ENCODE measurements around the gene ZNF862. TPM values are rescaled to one million over a fixed set of nuclear protein-coding genes. Genes with fewer than 3 reads are reported as not detected.

Gene ZNF862
- total RNA-seq, 1 experiment from 2014 or later, result 17.7 TPM

GRCh38 chr7:149832332-149833041 is 5.7 kb upstream of the ZNF862 start:
- BruUV-seq (replicated peaks), result no TSS peak
- peaks cover 96% of the 10 kb centered on the region for H3K27me3 Mint-ChIP-seq (ENCODE audit: unreplicated experiment)
- H3K27ac Mint-ChIP-seq (ENCODE audit: unreplicated experiment), result no peak overlapping the region
- intact Hi-C loops (cut with micrococcal nuclease; ENCODE audit: unreplicated experiment), result no loop called here
- DNase-seq, result no peak
- H3K4me3 Mint-ChIP-seq (ENCODE audit: low read depth, unreplicated experiment), result no peak overlapping the region
- peaks cover under 1% of the 10 kb centered on the region for H3K4me1 Mint-ChIP-seq (ENCODE audit: low read depth, unreplicated experiment)
- TF ChIP-seq CTCF (IDR thresholded peaks at IDR 0.05; ENCODE audit: unreplicated experiment), result no peak
- H3K9me3 Mint-ChIP-seq (ENCODE audit: low read depth, unreplicated experiment), result no peaks in the 10 kb centered on the region
- CTCF ChIA-PET, result interaction anchor here (0.6 kb wide), 1 partner anchor 1233 kb away, joined by 9 read pairs; no protein-coding TSS in a partner anchor
- H3K36me3 Mint-ChIP-seq (ENCODE audit: insufficient read depth, unreplicated experiment), result no peaks in the 10 kb centered on the region

GRCh38 chr7:149833495-149834130 is 4.6 kb upstream of the ZNF862 start:
- H3K9me3 Mint-ChIP-seq (ENCODE audit: low read depth, unreplicated experiment), result no peaks in the 10 kb centered on the region
- H3K27ac Mint-ChIP-seq (ENCODE audit: unreplicated experiment), result no peak overlapping the region
- no peak for DNase-seq
- no peak for TF ChIP-seq CTCF (IDR thresholded peaks at IDR 0.05; ENCODE audit: unreplicated experiment)
- no TSS peak for BruUV-seq (replicated peaks)
- peaks cover 85% of the 10 kb centered on the region for H3K27me3 Mint-ChIP-seq (ENCODE audit: unreplicated experiment)
- H3K36me3 Mint-ChIP-seq (ENCODE audit: insufficient read depth, unreplicated experiment), result peaks cover 9% of the 10 kb centered on the region
- peaks cover 6% of the 10 kb centered on the region for H3K4me1 Mint-ChIP-seq (ENCODE audit: low read depth, unreplicated experiment)
- CTCF ChIA-PET, result no interaction called here
- no peak overlapping the region for H3K4me3 Mint-ChIP-seq (ENCODE audit: low read depth, unreplicated experiment)
- intact Hi-C loops (cut with micrococcal nuclease; ENCODE audit: unreplicated experiment), result no loop called here

- TF ChIP-seq CTCF (IDR thresholded peaks at IDR 0.05; ENCODE audit: unreplicated experiment), result no peak
- Mint-ChIP-seq H3K9me3 (ENCODE audit: low read depth, unreplicated experiment) (no peaks in the 10 kb centered on the region), H3K27me3 (ENCODE audit: unreplicated experiment) (peaks cover 75% of the 10 kb centered on the region), H3K4me1 (ENCODE audit: low read depth, unreplicated experiment) (peaks cover 6% of the 10 kb centered on the region), H3K36me3 (ENCODE audit: insufficient read depth, unreplicated experiment) (peaks cover 19% of the 10 kb centered on the region), H3K4me3 (ENCODE audit: low read depth, unreplicated experiment) (no peak overlapping the region), H3K27ac (ENCODE audit: unreplicated experiment) (no peak overlapping the region)
- CTCF ChIA-PET, result no interaction called here
- DNase-seq, result no peak
- BruUV-seq (replicated peaks), result no TSS peak
- intact Hi-C loops (cut with micrococcal nuclease; ENCODE audit: unreplicated experiment), result no loop called here
These were observed 3.6 kb upstream of the ZNF862 start for GRCh38 chr7:149834601-149835000.

GRCh38 chr7:149836434-149836833 is 1.7 kb upstream of the ZNF862 start:
- CTCF ChIA-PET, result no interaction called here
- no peak overlapping the region for H3K4me3 Mint-ChIP-seq (ENCODE audit: low read depth, unreplicated experiment)
- H3K9me3 Mint-ChIP-seq (ENCODE audit: low read depth, unreplicated experiment), result no peaks in the 10 kb centered on the region
- no peak for DNase-seq
- peaks cover 57% of the 10 kb centered on the region for H3K27me3 Mint-ChIP-seq (ENCODE audit: unreplicated experiment)
- TF ChIP-seq CTCF (IDR thresholded peaks at IDR 0.05; ENCODE audit: unreplicated experiment), result no peak
- H3K27ac Mint-ChIP-seq (ENCODE audit: unreplicated experiment), result no peak overlapping the region
- H3K36me3 Mint-ChIP-seq (ENCODE audit: insufficient read depth, unreplicated experiment), result peaks cover 20% of the 10 kb centered on the region
- no TSS peak for BruUV-seq (replicated peaks)
- intact Hi-C loops (cut with micrococcal nuclease; ENCODE audit: unreplicated experiment), result no loop called here
- H3K4me1 Mint-ChIP-seq (ENCODE audit: low read depth, unreplicated experiment), result peaks cover 6% of the 10 kb centered on the region

Measured in Calu3 (cell line).